Measurements from ENCODE around the gene OR5H2.

OR5H2 gene

DNA sequence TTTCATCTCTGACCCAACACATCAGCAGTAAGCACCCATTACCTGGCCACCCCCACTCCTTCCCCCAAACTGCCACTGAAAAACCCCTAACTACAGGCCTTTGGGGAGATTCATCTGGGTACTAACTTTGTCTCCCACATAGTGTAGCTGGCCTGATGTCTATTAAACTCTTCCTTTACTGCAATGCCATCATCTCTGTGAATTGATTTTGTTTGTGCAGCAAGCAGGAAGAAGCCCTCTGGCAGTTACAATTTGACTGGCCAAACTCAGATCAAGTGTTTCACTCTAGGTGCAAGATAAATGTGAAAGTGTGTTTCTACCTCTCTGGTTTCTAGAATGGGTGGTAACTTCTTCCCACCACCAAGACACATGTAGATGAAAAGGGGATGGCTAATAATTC, 44.6 kb downstream of the OR5H2 start:
- H3K4me3 ChIP-seq (replicated peaks in 1 of 2; ENCODE audit: low read depth in 2 of 2, low read length in 2 of 2), result no peak overlapping the region
- no peak for TF ChIP-seq CTCF (IDR thresholded peaks at IDR 0.05; ENCODE audit: low read depth, low read length)
- DNase-seq (ENCODE audit: low read depth in 2 of 2), result no peak

DNA sequence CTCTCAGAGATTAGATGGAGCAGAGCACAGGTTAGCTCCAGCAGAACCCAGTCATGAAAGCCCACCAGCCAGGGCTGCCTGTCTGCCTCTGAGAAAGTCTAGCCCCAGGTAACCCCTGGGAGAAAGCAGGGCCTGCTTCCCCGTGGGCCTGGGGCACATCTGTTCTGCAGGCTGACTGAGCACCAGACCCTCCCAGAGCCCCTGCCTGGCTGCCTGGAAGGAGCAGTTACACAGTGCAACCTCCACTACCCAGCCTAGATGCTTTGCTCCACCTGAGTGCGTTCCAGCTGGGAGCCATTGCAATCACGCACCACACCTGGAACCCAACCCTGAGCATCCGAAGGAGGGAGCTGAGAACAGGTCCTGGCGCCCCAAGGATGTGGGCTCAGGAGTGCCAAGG, 46.6 kb downstream of the OR5H2 start:
- no peak for TF ChIP-seq CTCF (IDR thresholded peaks at IDR 0.05; ENCODE audit: low read depth, low read length)
- H3K4me3 ChIP-seq (replicated peaks in 1 of 2; ENCODE audit: low read depth in 2 of 2, low read length in 2 of 2), result no peak overlapping the region
- no peak for DNase-seq (ENCODE audit: low read depth in 2 of 2)

DNA sequence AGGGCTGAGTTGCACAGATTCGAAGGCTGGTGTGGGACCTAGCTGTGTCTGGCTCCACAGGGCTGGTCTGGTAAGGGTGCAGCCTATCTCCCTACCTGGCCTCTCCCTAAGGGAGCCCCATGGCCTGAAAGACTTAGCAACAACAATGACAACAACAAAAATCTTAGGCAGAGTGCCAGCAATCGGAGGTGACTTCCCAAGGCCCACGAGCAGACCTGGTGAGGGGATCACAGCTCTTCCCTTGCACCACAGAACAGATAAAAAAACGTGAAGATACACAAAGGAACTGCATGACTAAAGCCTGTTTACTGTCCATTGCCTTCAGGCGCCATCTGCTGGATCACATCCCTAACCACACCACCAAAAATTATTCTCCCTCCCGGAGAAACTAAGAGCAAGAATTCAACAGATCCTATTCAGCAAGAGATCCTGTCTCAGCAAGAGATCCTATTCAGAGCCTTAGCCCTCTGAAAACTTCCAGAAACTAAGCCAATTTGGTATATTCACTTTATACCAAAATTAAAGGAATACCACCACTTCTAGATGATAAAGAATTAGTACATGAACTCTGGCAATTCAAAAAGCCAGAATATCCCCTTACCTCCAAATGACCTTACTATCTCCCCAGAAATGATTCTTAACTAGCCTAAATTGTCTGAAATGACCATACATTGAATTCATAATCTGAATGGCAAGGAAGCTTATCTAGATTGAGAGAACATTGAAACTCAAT, 47.3 kb downstream of the OR5H2 start:
- no peak overlapping the region for H3K4me3 ChIP-seq (replicated peaks in 1 of 2; ENCODE audit: low read depth in 2 of 2, low read length in 2 of 2)
- peak; percentile 77 for TF ChIP-seq CTCF (IDR thresholded peaks at IDR 0.05; ENCODE audit: low read depth, low read length)
- peak; percentile 63 to 67 for DNase-seq (ENCODE audit: low read depth in 2 of 2)

DNA sequence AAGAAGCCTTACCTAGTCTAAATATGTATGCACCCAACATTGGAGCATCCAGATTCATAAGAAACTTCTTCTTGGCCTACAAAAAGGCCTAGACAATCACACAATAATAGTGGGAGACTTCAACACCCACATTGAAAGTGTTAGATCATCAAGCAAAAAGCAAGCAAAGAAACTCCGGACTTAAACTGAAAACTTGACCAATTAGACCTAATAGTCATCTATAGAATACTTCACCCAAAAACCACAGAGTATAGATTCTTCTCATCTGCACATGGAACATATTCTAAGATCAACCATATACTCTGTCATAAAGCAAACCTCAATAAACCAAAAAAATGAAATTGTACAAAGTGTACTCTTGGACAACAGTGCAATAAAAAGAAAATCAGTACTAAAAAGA, 49.0 kb downstream of the OR5H2 start:
- DNase-seq (ENCODE audit: low read depth in 2 of 2), result no peak
- H3K4me3 ChIP-seq (replicated peaks in 1 of 2; ENCODE audit: low read depth in 2 of 2, low read length in 2 of 2), result no peak overlapping the region
- no peak for TF ChIP-seq CTCF (IDR thresholded peaks at IDR 0.05; ENCODE audit: low read depth, low read length)
